Calu3 (cell line): ENCODE results near the gene SLC44A1. TPM values are rescaled to one million over a fixed set of nuclear protein-coding genes. Genes with fewer than 3 reads are reported as not detected.

Experiments
- BruUV-seq: library from RNA; stranded (reverse); fragments of 400-500 nt; replicated peaks from 2 replicates; lab custom pipeline; 2021; lab: Mats Ljungman, UMichigan
- CTCF ChIA-PET: fragments of 300-600 bp; sonication (Branson Sonifier 250); formaldehyde crosslinking; loops from one replicate; lab custom pipeline; 2022; ENCODE audit warnings: antibody characterized with exemption; lab: Charles Lee
- DNase-seq: peaks from one replicate; pipeline ENCODE4 v3.0.0; 2022
- H3K27ac Mint-ChIP-seq: one replicate; pipeline ENCODE4 v1.8.0; 2022; ENCODE audit warnings: mixed read lengths; ENCODE audit not compliant: unreplicated experiment
- H3K27me3 Mint-ChIP-seq: one replicate; pipeline ENCODE4 v1.8.0; 2022; ENCODE audit warnings: mixed read lengths; ENCODE audit not compliant: unreplicated experiment
- H3K36me3 Mint-ChIP-seq: one replicate; pipeline ENCODE4 v1.8.0; 2022; ENCODE audit warnings: mild to moderate bottlenecking, moderate library complexity, mixed read lengths; ENCODE audit not compliant: insufficient read depth, unreplicated experiment
- H3K4me1 Mint-ChIP-seq: one replicate; pipeline ENCODE4 v1.8.0; 2022; ENCODE audit warnings: mild to moderate bottlenecking, low read depth, mixed read lengths; ENCODE audit not compliant: unreplicated experiment
- H3K4me3 Mint-ChIP-seq: one replicate; pipeline ENCODE4 v1.8.0; 2022; ENCODE audit warnings: mild to moderate bottlenecking, low read depth, moderate library complexity, mixed read lengths; ENCODE audit not compliant: unreplicated experiment
- H3K9me3 Mint-ChIP-seq: one replicate; pipeline ENCODE4 v1.8.0; 2022; ENCODE audit warnings: low read depth, mixed read lengths; ENCODE audit not compliant: unreplicated experiment
- intact Hi-C: fragments of 100-400 bp; cut with micrococcal nuclease; formaldehyde crosslinking; loops from one replicate; pipeline ENCODE4 v1.10.0; 2022; ENCODE audit not compliant: unreplicated experiment
- total RNA-seq: library from RNA; stranded (reverse); gene quantifications from 2 replicates; pipeline ENCODE4 v1.2.3, GENCODE V29; 2022
- TF ChIP-seq, protein P1 (sequence below): fragments of 200-600 bp; IDR thresholded peaks from one replicate; pipeline ENCODE4 v1.8.0; 2022; ENCODE audit warnings: antibody characterized with exemption; ENCODE audit not compliant: unreplicated experiment

SLC44A1 gene
- total RNA-seq, 1 experiment from 2014 or later = 41.2 TPM

DNA sequence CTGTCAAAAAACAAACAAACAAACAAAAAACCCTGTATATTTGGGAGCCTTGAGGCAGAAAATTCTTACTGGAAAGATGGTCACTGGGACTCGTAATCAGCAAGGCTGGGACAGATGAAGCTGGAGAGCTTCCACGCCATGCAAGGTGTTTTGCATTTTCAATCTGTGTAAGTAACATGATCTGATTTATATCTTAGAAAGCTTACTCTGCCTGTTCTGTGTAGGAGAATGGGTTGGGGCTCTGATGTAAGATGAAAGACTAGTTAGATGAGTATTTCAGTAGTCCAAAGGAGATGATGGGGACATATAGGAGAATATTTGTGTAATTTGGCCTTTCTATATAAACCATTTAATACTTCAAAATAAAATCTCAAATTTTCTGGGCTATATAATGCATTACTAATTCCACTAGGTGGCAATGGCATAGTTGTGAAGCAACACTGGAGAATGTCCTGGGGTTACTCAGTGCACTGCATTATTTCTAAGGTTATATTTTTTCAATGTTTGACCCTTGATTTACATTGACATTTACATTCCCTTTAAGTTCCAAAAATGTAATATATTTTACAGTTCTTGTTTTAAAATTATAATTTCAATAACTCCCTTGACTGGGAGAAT lies 181.5 kb downstream of the SLC44A1 start:
- TF ChIP-seq, protein P1, sequence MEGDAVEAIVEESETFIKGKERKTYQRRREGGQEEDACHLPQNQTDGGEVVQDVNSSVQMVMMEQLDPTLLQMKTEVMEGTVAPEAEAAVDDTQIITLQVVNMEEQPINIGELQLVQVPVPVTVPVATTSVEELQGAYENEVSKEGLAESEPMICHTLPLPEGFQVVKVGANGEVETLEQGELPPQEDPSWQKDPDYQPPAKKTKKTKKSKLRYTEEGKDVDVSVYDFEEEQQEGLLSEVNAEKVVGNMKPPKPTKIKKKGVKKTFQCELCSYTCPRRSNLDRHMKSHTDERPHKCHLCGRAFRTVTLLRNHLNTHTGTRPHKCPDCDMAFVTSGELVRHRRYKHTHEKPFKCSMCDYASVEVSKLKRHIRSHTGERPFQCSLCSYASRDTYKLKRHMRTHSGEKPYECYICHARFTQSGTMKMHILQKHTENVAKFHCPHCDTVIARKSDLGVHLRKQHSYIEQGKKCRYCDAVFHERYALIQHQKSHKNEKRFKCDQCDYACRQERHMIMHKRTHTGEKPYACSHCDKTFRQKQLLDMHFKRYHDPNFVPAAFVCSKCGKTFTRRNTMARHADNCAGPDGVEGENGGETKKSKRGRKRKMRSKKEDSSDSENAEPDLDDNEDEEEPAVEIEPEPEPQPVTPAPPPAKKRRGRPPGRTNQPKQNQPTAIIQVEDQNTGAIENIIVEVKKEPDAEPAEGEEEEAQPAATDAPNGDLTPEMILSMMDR = no peak
- BruUV-seq = no TSS peak
- CTCF ChIA-PET = no interaction called here
- Mint-ChIP-seq H3K27me3 (no peaks in the 10 kb centered on the region), H3K4me3 (no peak overlapping the region), H3K9me3 (no peaks in the 10 kb centered on the region), H3K4me1 (no peaks in the 10 kb centered on the region), H3K27ac (no peak overlapping the region), H3K36me3 (no peaks in the 10 kb centered on the region)
- DNase-seq = no peak
- intact Hi-C loops = loop anchor here (2.0 to 10.0 kb wide), 2 partner anchors 49 to 289 kb away; no protein-coding TSS in a partner anchor

DNA sequence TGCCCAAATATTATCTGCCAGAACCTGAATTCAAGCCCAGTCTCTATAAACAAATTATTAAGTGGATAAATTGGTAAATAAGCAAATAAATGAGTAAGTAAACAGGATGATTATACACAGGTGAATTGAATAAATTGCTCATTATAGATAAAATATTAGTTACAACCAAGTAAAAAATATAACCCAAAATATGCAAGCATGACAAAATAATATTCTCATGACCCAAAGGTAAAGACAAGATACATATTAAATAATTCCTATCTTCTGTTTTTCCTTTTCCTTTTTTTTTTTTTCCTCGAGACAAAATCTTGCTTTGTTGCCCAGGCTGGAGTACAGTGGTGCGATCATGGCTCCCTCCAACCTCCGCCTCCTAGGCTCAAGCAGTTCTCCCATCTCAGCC lies 182.2 kb downstream of the SLC44A1 start:
- DNase-seq = no peak
- BruUV-seq = no TSS peak
- TF ChIP-seq, protein P1 = no peak
- CTCF ChIA-PET = no interaction called here
- Mint-ChIP-seq H3K9me3 (no peaks in the 10 kb centered on the region), H3K27me3 (no peaks in the 10 kb centered on the region), H3K4me3 (no peak overlapping the region), H3K27ac (no peak overlapping the region), H3K36me3 (no peaks in the 10 kb centered on the region), H3K4me1 (no peaks in the 10 kb centered on the region)
- intact Hi-C loops = loop anchor here (2.0 to 10.0 kb wide), 2 partner anchors 48 to 288 kb away; no protein-coding TSS in a partner anchor

DNA sequence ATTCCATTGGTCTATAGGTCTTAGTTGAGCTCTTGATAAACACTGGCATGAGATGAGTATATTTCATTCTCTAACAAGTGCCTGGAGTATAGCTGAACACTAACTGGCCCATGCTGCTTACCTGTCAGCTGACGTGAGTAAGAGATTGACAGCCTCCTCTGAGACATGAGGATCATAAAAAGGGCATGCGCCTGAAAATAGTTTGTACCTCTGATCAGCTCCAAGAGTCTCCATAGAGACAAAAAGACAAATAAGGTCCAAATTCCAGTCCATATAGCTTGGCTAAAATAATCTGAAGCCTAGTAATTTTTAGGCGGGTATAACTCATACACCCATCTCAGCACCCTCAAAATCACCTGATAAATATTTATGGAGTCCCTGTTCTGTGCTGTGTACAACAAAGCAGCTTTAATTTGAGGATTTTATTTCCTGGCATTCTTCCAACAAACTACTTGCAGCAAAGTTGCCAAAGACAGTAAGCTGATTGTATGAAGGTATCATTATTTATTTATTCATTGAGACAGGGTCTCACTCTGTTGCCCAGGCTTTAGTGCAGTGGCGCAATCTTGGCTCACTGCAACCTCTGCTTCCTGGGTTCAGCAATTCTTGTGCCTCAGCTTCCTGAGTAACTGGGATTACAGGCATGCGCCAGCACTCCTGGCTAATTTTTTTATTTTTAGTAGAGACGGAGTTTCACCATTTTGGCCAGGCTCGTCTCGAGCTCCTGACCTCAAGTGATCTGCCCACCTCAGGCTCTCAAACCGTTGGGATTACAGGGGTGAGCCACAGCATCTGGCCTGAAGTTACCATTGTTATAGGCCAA lies 187.2 kb downstream of the SLC44A1 start:
- Mint-ChIP-seq H3K36me3 (peaks cover 6% of the 10 kb centered on the region), H3K4me3 (no peak overlapping the region), H3K4me1 (no peaks in the 10 kb centered on the region), H3K27ac (no peak overlapping the region), H3K9me3 (peaks cover 3% of the 10 kb centered on the region), H3K27me3 (no peaks in the 10 kb centered on the region)
- CTCF ChIA-PET = no interaction called here
- BruUV-seq = no TSS peak
- TF ChIP-seq, protein P1 = no peak
- intact Hi-C loops = no loop called here
- DNase-seq = no peak

DNA sequence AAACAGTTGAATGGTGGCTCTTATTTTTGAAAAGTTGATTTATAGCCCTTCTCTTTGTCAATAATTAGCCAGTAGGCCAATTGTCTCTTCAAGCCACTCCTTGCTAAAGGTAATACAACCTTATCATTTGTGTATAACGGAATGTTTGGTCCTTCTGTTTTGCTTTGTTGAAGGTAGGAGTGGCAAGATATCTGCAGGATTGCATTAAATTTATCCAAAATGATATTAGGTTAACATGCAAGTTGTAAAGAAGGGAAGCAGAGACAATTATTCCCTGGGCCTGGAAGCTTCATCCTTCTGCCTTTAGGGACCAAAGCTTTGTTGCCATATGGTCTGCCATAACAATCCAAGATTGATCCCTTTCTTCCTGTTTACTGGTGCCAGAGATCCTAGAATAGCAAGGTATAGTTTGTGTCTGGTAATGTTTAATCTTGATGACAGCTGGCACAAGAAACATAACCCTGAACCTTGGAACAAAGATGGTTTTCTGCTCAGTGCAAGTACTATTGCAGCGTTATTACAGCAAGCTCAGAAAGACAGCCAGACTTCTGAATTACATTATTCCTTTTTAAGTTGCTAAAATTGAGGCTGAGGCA lies 187.9 kb downstream of the SLC44A1 start:
- Mint-ChIP-seq H3K27me3 (no peaks in the 10 kb centered on the region), H3K4me1 (no peaks in the 10 kb centered on the region), H3K27ac (no peak overlapping the region), H3K36me3 (peaks cover 6% of the 10 kb centered on the region), H3K9me3 (peaks cover 3% of the 10 kb centered on the region), H3K4me3 (no peak overlapping the region)
- BruUV-seq = no TSS peak
- TF ChIP-seq, protein P1 = no peak
- intact Hi-C loops = no loop called here
- DNase-seq = no peak
- CTCF ChIA-PET = no interaction called here
